ENCODE data around the gene CDHR5.

The CDHR5 gene

GRCh38 chr11:643849-644738 is 19.3 kb upstream of the CDHR5 start:
- DNase-seq = no peak

- DNase-seq = no peak
Measured at GRCh38 chr11:643366-643765, 18.6 kb upstream of the CDHR5 start.

DNA sequence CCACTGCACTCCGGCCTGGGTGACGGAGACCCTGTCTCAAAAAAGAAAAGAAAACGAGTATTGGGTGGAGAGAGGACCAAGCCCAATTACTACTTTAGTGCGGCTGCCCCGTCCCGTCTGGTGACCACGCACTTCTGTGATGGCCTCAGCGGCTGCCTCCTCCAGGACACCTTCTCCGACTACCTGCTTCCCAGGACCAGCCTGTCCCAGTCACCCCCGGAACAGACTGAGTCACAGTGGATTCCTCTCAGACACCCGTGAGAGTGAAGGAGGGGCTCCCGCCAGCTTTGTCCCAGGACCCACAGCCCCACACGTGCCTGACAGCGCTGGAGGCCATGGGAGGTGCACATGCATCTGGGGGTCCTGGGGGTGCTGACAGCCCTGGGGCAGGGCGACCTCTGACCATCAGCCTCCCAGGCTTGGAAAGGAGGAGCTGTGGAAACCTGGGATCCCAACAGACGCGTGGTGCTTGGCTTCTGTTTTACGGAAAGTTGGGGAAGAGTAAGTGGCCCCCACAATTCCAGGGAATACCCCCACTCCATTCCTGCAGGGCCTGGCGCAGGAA is 17.1 kb upstream of the CDHR5 start:
- DNase-seq = no peak

DNA sequence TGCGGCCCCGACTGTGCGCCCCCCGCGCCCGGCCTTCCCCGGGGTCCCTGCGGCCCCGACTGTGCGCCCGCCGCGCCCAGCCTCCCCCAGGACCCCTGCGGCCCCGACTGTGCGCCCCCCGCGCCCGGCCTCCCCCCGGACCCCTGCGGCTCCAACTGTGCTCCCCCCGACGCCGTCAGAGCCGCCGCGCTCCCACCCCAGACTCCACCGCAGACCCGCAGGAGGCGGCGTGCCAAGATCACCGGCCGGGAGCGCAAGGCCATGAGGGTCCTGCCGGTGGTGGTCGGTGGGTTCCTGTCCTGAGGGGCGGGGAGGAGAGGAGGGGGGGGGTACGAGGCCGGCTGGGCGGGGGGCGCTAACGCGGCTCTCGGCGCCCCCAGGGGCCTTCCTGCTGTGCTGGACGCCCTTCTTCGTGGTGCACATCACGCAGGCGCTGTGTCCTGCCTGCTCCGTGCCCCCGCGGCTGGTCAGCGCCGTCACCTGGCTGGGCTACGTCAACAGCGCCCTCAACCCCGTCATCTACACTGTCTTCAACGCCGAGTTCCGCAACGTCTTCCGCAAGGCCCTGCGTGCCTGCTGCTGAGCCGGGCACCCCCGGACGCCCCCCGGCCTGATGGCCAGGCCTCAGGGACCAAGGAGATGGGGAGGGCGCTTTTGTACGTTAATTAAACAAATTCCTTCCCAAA is 15.4 kb upstream of the CDHR5 start:
- DNase-seq = peak in 1 of 2 donors; percentile 54

DNA sequence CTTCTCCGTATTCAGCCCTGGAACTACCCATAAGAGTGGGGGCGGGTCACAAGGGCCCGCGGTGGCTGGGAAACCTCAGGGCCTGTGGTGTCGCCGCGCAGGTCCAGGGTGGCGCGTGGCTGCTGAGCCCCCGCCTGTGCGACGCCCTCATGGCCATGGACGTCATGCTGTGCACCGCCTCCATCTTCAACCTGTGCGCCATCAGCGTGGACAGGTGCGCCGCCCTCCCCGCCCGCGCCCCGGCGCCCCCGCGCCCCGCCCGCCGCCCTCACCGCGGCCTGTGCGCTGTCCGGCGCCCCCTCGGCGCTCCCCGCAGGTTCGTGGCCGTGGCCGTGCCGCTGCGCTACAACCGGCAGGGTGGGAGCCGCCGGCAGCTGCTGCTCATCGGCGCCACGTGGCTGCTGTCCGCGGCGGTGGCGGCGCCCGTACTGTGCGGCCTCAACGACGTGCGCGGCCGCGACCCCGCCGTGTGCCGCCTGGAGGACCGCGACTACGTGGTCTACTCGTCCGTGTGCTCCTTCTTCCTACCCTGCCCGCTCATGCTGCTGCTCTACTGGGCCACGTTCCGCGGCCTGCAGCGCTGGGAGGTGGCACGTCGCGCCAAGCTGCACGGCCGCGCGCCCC is 14.7 kb upstream of the CDHR5 start:
- DNase-seq = no peak

DNA sequence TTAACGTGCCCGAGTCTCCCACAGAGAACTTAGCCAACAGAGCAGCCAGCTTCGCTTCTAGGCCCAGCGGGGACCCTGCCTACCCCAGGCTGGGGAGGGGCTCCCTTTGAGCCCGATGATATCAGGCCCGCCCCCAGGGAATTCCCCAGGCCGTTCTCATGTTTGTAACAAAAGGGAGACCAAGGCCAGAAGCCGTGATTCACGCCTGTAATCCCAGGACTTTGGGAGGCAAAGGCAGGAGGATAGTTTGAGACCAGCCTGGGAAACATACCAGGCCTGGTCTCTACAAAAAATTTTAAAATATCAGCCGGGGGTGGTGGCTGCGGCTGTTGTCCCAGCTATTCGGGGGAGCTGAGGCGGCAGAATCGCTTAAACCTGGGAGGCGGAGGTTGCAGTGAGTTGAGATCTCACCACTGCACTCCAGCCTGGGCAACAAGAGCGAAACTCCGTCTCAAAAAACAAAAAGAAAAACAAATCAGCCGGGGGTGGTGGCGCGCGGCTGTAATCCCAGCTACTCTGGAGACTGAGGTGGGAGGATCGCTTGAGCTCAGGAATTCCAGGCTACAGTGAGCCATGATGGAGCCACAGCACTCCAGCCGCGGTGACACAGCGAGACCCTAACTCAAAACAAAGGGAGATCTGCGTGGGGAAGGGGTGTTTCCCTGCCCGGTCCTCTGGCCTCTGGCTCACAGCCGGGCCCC is 14.0 kb upstream of the CDHR5 start:
- no peak for DNase-seq

GRCh38 chr11:637593-638521 is 13.1 kb upstream of the CDHR5 start:
- no peak for DNase-seq

DNA sequence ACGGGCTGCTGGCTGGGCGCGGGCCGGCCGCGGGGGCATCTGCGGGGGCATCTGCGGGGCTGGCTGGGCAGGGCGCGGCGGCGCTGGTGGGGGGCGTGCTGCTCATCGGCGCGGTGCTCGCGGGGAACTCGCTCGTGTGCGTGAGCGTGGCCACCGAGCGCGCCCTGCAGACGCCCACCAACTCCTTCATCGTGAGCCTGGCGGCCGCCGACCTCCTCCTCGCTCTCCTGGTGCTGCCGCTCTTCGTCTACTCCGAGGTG is 12.5 kb upstream of the CDHR5 start:
- no peak for DNase-seq

GRCh38 chr11:636511-637332 is 12.0 kb upstream of the CDHR5 start, which contains the start of gene DRD4:
DRD4 (plus strand) TSS chr11:637269; CDS start chr11:637305, 36 bp downstream.
- no peak for DNase-seq

DNA sequence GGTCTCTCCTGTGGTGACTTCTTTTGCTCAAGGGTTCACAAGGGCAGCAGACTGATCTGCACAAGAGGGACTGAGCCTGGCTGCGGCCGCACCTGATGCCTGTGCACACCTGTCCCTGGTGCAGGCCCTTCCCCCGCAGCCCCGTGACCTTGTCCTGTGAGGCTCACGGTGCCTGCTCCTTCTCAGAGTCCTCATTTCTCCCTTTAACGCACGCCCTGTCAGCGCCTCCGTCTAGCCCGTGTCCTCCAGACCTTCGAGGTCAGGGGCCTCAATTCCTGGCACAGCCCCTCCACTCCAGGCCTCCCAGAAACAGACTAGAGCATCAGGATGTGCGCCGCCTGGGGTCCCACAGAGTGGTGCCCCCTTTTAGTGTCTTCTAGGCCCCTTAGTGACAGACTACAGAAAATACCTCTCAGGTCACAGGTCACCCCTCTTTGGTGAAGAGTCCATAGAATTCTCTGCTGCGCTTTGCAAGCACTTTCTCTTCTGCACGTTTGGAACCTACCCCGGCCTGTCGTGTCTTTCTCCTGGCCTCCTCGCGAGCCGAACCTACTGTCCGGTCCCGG is 11.3 kb upstream of the CDHR5 start:
- DNase-seq = no peak

GRCh38 chr11:630871-631270 is 6.1 kb upstream of the CDHR5 start:
- no peak for DNase-seq

DNA sequence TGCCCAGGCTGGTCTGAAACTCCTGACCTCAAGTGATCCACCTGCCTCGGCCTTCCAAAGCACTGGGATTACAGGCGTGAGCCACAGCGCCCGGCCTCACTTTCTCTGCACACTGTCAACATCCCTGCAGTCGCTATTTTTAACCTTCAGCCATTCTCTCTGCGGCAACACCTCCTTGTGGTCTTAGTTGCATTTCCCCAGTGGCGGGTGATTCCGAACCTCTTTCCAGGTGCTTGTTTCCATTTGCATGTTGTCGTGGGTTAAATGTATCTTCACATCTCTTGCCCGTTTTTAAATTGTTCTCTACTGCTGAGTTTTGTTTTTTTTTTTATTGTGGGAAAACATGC is 4.5 kb upstream of the CDHR5 start:
- DNase-seq = peak in 1 of 2 donors; percentile 52

- no peak for DNase-seq
Measured at GRCh38 chr11:628056-628455, 3.3 kb upstream of the CDHR5 start.

GRCh38 chr11:627308-627576 is 2.5 kb upstream of the CDHR5 start:
- no peak for DNase-seq

GRCh38 chr11:626475-627307 is 1.9 kb upstream of the CDHR5 start, which contains the start of gene SCT:
SCT (minus strand) TSS chr11:627181; CDS start chr11:627143, 38 bp downstream.
- DNase-seq = no peak

- DNase-seq = no peak
Measured at GRCh38 chr11:625636-626268, 997 bp upstream of the CDHR5 start.

DNA sequence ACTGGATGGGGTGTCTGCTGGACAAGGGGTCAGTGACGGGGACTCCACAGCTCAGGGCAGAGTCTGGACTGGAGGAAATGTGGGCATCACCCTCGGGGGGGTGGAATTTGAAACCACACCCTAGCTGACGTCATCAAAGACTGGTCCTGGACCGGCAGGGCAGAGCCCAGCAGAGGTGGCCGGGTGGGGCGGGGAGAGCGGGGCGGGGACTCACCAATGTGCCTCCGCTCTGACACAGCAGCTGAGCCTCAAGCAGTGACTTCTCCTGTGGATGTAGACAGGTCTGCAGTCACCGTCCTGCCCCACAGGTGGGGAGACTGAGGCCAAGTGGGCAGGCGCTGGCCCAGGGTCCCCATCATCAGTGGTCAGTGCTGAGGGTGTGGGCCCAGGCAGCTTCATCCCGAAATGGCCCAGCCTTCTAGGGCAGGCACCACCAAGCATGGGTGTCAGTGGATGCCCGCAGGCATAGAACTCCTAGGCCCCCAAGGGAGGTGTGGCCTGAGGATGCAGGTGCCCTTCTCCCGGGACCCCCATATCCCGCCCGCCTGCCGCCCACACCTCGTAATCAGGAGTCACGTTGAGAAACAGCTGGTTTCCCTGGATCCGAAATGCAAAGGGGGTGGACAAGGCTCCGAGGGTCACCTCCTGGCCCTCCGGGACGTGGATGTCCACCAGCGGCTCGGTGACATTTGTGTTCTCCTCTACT is 603 bp downstream of the CDHR5 start:
- DNase-seq = no peak

DNA sequence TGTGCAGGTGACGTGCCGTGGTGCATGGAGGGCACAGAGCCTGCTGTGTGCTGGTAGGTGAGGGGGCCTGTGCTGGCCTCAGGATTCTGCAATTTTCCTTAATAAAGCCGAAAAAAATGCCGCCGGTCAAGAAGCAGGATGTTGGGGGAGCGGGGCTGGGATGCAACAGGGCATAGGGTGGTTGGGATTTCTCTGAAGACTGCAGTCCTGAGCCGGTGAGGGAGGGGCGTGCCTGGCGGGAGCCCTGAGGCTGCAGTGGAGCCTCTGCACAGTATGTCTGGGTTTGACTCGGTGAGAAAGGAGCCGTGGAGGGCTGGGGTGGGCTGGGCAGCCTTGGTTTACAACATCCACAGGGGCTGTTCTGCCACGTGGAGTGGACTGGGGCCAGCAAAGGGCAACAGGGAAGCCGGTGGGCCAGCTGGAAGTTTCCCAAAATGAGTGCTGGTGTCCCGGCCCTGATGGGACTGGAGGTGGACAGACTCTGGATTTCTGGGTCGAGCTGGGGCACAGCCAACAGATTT is 1.3 kb downstream of the CDHR5 start:
- DNase-seq = no peak

GRCh38 chr11:621838-622237 is 2.9 kb downstream of the CDHR5 start:
- DNase-seq = no peak

Data from CD4-positive, alpha-beta T cell treated with Interleukin-1 beta for 1 hour (primary cell).